Non-pigmented ciliary epithelial cell (primary cell): Measurements from ENCODE around the gene MACIR.

Source experiments
- DNase-seq: peaks from one replicate; pipeline ENCODE4 v3.0.0-alpha.2; 2010; ENCODE audit warnings: low read depth

Gene MACIR

GRCh38 chr5:103245761-103246160 lies 12.8 kb upstream of the MACIR start:
- no peak for DNase-seq

DNA sequence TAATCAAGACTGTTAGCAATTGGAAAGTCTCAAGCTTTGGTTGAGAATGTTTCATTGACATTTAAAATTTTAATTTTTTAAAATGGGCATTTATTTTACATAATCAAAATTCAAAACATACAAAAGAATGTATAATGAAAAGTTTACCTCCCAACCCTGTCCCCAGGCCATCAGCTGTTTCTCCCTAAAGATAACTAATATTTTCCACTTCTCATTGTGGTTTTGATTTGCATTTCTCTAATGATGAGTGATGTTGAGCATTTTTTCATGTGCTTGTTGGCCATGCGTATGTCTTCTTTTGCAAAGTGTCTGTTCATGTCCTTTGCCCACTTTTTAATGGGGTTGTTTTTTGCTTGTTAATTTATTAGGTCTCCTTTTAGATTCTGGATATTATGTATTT lies 11.4 kb upstream of the MACIR start:
- no peak for DNase-seq

DNA sequence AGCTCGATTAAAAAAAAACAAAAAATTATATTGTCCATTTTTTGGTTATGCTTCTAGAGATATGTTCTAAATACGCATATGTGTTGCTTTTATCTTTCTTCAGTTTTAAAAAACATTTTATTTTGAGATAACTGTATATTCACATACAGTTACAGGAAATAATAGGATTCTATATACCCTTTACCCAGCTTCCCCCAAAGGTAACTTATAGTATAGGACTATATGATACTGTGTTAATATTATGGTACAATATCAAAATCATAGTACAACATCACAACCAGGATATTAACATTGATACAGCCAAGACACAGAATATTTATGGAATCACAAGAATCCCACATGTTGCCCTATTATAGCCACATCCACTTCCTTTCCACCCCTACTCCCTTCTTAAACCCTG lies 9.5 kb upstream of the MACIR start:
- no peak for DNase-seq

GRCh38 chr5:103254921-103255320 lies 3.6 kb upstream of the MACIR start:
- DNase-seq = no peak

DNA sequence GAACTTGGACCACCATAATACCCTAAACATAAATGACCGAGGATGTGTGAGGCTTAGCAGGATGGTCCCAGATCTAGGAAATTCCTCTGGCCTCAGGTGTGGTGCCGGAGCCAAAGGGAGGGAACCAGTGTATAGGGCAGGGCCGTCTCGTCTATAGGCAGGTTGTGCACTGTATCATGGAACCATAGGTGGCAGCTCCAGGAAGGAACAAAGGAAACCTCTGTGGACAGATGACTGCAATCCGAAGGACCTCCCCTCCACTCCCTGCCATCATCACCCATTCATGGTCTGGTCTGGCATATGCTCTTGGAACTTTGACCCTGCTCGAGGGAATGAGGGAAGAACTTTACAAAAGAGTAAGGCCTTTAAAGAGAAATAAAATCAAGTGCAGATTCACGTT lies 2.9 kb upstream of the MACIR start:
- DNase-seq = no peak

- no peak for DNase-seq
Observed at GRCh38 chr5:103256178-103256577, 2.4 kb upstream of the MACIR start.

GRCh38 chr5:103258957-103259704 lies 568 bp downstream of the MACIR start:
- no peak for DNase-seq

GRCh38 chr5:103259705-103260355 lies 1.3 kb downstream of the MACIR start:
- DNase-seq = no peak

GRCh38 chr5:103260951-103261350 lies 2.4 kb downstream of the MACIR start:
- DNase-seq = no peak

DNA sequence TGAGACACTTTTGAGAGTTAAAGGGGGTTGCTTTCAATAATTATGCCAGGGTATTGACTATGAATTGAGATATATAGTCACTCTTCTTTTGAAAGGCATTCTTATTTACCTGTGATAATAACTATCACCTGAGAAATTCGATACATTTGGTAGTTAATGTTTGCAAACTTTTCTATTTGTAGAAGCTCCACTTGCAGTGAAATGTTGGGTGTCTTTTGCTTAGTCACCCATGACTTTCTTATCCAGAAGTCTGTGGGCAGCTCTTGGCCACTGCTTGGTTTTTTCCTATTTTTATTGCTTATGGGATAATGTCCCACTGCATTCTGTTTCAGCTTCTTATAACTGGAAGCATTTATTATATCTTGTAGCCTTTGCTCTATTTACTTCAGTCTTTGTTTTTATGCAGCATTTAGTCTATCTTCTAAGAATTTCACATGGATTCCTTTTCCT lies 3.9 kb downstream of the MACIR start:
- no peak for DNase-seq

GRCh38 chr5:103263054-103263453 lies 4.5 kb downstream of the MACIR start:
- DNase-seq = no peak

DNA sequence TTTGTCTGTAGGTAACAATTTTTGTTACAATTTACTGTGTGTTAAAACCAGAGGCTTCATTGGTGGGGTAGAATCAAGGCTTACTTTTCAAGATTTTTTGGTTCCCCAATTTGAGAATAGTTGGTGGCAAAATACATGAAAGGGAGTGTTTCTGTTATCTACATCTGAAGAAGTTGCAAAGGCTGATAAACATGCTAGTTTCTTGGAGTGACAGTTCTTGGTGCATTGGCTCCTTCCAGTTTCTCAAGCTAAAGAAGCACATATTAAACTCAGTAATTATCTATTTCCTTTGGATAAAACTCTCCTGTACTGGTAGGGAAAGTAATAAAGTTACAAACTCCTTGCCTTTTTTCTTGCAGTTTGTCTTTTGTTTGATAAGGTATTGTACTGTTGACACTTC lies 5.9 kb downstream of the MACIR start:
- DNase-seq = no peak

- no peak for DNase-seq
Observed at GRCh38 chr5:103270581-103270980, 12.0 kb downstream of the MACIR start.

GRCh38 chr5:103271570-103272289 lies 13.2 kb downstream of the MACIR start:
- no peak for DNase-seq

DNA sequence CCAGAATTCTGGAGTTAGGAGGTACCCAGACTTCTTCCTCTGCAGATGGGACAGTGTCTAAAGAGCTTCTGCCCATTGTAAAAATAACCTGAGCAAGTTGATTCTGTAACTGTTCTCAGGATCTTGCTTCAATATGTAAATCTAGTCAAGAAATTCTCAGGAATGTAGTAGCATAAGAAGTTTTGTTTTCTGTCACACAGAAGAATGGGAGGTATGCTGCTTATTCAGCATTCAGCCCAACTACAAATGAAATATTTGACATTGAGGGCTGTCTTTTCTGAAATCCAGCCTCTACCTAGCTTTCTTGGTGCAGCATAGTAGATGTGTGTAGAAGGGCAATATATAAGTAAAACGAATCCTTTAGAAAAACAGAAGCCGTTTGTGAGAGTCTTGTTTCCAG lies 13.8 kb downstream of the MACIR start:
- DNase-seq = no peak

- DNase-seq = no peak
Observed at GRCh38 chr5:103273952-103274351, 15.4 kb downstream of the MACIR start.

GRCh38 chr5:103275851-103276250 lies 17.3 kb downstream of the MACIR start:
- DNase-seq = no peak

DNA sequence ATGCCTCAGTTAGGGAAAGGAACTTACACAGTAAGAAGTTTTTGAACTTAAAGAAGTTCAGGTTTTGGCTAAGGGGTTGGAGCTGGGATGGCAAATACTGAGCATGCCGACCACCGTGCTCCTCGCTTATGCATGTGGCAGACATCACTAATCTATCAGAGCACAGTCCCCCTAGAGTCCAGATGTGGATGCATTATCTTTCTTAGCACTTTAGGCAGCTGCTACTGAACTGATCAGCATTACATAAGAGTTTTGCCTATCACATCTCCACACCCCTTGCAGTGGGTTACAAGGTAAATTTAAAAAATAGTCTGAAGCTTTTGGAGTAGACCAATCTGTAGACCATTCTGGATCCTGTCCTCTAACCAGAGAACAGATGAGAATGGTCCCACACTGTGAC lies 22.4 kb downstream of the MACIR start:
- no peak for DNase-seq

DNA sequence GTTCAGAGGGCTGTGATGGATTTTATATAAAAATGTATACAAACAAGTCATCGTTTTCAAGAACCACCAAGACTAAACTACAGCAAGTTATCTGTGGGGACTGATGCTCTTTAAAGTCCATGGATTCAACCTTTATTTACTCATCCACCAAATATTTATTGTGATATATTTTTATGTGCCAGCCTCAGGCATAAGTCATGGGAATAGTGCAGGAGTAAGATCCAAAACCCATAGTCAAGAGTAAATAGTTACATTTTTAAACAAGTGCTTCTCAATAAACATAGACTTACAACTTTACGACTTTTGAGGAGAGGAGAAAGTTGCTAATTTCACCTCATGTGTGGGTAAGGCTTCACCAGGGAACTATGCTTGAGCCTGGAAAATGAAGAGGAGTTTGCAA lies 24.6 kb downstream of the MACIR start:
- no peak for DNase-seq

- no peak for DNase-seq
Observed at GRCh38 chr5:103283869-103284268, 25.3 kb downstream of the MACIR start.

DNA sequence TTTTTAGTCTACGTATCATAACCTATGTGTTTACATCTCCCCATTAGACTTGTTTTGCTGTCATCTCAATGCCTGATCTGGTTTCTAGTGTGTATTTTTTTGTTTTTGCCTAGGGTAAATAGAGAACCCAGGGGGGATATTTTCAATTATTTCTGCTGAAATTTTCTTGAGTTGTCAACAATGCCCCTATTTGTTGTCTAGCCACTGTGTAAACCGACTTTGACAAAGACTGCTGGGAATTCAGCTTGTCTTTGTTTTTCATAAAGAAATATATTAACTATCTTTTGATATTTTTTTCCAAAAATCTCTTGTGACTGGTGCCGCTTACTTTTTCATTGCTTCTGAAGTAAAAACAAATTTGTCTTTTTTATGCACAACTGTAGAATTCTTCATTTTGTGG lies 28.1 kb downstream of the MACIR start:
- no peak for DNase-seq

GRCh38 chr5:103289024-103289423 lies 30.5 kb downstream of the MACIR start:
- DNase-seq = no peak

DNA sequence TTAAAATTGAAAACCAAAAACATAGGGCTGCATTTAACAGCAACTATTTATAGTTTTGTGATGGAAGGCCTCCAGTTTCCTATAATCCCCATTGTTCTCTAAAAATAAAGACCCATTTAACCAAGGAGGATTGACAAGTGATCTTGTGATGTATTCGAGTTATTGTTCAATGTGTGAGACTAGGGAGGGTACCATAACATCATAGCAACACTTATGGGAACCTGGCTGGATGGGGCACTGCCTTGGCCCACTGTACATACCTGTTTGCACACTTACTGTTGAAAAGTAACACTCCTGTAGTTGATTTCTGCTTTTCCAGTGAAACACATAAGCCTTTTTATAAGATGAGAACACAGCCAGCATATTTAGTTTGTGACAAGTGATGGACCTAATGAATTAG lies 32.3 kb downstream of the MACIR start:
- no peak for DNase-seq
